HG02798 (cell line): ENCODE results near the gene EFCAB13.

Source experiments
- ATAC-seq: cut with Tn5 transposase; IDR thresholded peaks from one replicate; pipeline ENCODE4 v1.9.1; 2021; ENCODE audit warnings: mild to moderate bottlenecking; ENCODE audit not compliant: unreplicated experiment, poor library complexity

Gene EFCAB13

GRCh38 chr17:47291242-47291873 is 32.4 kb upstream of the EFCAB13 start:
- no peak for ATAC-seq

DNA sequence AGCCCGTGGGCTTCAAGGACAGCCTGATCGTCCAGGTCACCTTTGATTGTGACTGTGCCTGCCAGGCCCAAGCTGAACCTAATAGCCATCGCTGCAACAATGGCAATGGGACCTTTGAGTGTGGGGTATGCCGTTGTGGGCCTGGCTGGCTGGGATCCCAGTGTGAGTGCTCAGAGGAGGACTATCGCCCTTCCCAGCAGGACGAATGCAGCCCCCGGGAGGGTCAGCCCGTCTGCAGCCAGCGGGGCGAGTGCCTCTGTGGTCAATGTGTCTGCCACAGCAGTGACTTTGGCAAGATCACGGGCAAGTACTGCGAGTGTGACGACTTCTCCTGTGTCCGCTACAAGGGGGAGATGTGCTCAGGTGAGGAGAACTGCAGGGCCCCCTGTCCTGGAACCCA is 31.5 kb upstream of the EFCAB13 start:
- ATAC-seq = no peak

- ATAC-seq = no peak
Measured at GRCh38 chr17:47295037-47295873, 28.5 kb upstream of the EFCAB13 start.

- no peak for ATAC-seq
Measured at GRCh38 chr17:47295874-47296255, 27.9 kb upstream of the EFCAB13 start.

DNA sequence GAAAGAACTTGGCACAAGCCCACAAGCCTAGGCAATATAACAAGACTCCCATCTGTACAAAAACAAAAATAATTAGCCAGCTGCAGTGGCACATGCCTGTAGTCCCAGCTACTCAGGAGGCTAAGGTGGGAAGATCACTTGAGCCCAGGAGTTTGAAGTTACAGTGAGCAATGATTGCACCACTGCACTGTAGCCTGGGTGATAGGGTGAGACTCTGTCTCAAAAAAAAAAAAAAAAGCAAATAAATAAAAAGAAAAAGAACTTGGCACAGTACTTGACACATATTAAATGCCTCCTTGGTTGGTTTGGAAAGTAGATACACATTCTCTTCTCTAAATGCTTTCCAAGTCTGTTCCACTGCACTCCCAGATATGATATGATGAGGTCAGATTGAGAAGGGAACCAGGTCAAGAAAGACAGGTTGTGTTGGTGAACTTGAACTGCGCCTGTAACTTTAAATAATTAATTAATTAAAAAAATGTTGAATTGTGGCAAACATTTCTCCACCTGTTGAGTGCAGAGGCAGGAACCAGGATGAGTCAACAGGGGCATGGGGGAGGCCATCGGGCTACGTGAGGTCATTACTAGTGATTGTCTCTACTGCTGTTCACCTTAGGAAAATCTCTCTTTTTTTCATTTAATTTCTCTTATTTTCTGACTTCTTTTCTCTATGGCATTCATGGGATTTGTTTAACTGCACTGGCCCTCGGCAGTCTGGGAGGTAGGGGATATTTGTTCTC is 25.9 kb upstream of the EFCAB13 start:
- no peak for ATAC-seq

GRCh38 chr17:47298712-47299111 is 25.0 kb upstream of the EFCAB13 start:
- no peak for ATAC-seq

- ATAC-seq = no peak
Measured at GRCh38 chr17:47299239-47299910, 24.4 kb upstream of the EFCAB13 start.

- no peak for ATAC-seq
Measured at GRCh38 chr17:47300718-47301117, 23.0 kb upstream of the EFCAB13 start.

GRCh38 chr17:47301161-47301560 is 22.6 kb upstream of the EFCAB13 start:
- ATAC-seq = no peak

- ATAC-seq = no peak
Measured at GRCh38 chr17:47301831-47302230, 21.9 kb upstream of the EFCAB13 start.

DNA sequence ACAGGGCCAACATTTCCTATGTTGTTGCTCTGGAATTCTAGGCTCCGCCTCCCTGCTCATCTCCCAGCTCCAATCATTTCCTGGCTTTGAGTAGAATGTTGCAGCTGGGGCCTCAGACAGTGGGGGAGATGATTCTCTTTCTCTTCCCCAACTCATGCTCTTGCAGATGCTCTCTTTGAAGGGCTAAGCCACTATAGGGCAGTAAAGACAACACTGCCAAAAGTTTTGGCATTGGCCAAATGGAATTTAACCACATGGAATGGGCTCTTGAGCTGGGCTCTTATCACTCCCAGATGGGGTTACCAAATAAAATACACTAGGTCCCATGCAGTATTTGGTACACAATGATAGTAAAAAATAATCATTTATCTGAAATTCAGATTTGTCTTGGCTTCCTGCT is 19.6 kb upstream of the EFCAB13 start:
- ATAC-seq = no peak

DNA sequence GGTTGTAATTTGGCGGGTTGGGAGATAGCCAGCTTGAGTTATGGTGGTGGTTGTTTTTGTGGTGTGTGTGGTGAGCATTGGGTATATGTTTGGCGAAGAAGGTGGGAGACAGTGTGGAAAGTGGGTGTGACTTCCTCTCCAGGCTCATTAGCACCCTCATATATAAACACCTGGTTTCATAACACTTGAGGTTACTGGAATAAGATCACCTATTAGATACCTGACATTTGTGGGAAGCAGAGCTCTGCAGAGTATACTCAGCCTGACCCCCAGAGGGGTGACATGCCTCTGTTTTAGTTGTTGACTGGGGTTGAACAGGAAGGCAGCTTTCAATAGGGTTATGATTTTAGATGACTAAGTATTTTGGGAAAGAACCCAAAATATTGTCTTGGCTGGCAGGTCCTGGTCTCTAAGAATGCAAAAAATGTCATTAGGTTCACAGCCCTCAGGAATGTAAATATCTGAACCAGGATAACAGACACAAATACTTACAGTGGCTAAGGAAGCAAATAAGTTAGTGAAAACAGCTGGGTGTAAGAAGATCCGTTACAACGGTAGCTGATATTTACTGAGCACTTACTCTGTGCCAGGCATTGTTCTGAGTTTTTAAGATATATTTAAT is 18.3 kb upstream of the EFCAB13 start:
- no peak for ATAC-seq

- ATAC-seq = no peak
Measured at GRCh38 chr17:47310186-47310733, 13.5 kb upstream of the EFCAB13 start.

- ATAC-seq = no peak
Measured at GRCh38 chr17:47311420-47311819, 12.3 kb upstream of the EFCAB13 start.

GRCh38 chr17:47315451-47316266 is 8.1 kb upstream of the EFCAB13 start:
- ATAC-seq = no peak

- ATAC-seq = no peak
Measured at GRCh38 chr17:47316311-47316710, 7.4 kb upstream of the EFCAB13 start.

DNA sequence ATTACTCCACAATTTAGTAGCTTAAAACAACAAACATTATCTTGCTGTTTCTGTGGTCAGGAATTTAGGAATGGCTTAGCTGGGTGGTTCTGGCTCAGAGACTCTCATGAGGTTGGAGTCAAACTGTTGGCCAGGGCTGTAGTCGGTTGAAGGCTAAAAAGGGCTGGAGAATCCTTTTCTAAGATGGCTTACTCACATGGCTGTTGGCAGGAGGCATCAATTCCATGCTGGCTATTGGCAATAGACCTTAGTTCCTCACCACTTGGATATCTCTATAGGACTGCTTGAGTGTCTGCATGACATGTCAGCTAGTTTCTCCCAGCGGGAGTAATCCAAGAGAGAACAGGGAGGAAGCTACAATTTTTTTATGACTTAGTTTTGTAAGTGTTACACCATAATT is 6.6 kb upstream of the EFCAB13 start:
- no peak for ATAC-seq

DNA sequence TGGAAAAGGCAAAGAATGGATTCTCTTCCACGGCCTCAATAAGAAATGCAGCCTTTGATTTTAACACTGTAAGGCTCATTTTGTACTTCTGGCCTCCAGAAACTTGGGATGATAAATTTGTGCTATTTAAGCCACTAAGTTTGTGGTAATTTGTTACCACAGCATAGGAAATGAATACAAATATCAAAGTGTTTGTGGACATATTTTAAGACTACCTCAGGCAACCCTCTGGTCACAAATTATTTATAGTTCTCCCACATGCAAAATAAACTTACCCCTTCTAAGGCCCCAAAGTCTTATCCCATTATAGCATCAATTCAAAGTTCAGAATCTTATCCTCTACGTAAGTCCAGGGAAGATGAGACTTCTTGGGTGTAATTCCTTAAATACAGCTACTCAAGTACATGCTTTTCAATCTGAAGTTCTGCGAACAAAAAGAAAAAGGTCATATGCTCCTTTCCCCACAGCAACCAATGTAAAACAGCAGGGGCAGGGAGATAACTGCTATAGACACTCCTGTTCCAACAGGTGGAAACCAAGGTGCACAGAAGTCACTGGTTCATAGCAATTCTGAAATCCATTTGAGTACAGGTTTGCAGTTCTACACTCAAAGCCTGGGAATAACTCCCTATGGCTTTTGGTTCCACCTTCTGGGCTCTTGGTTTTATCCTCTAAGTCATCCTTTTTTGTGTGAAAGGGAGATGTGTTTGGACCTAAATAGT is 5.4 kb upstream of the EFCAB13 start:
- ATAC-seq = no peak
